ENCODE results near the gene UMODL1. TPM values are rescaled to one million over a fixed set of nuclear protein-coding genes. Genes with fewer than 3 reads are reported as not detected.
A peak's percentile ranks its signal among the peaks of the same experiment; 100 is the strongest.

Gene UMODL1
- total and polyA plus RNA-seq, 2 of the 13 experiments (the other 11 are each of a cell fraction or from before 2014, with no cell fraction given) = not detected

- TF ChIP-seq CTCF (CRISPR knock-in tag; IDR thresholded peaks at IDR 0.05) (peak; percentile 91), HMGXB4 (CRISPR knock-in tag; IDR thresholded peaks at IDR 0.05; ENCODE audit: borderline replicate concordance in 1 of 2, low read depth in 1 of 2) (peak in 1 of 2 experiments; percentile 43; a peak in 1 of 4 replicates), KDM2A (CRISPR knock-in tag; IDR thresholded peaks at IDR 0.05; ENCODE audit: borderline replicate concordance, low read depth) (peak; percentile 61; the same call in 1 of the 2 replicates), ZFP82 (CRISPR knock-in tag; IDR thresholded peaks at IDR 0.05; ENCODE audit: borderline replicate concordance) (no peak), RBM39 (IDR thresholded peaks at IDR 0.05; ENCODE audit: low read depth, low read length, poor library complexity, severe bottlenecking) (peak; percentile 45), TFE3 (CRISPR knock-in tag; IDR thresholded peaks at IDR 0.05) (no peak), SMC3 (IDR thresholded peaks at IDR 0.05; ENCODE audit: low read length) (peak; percentile 34; the same call in 1 of the 2 replicates), ZNF280B (CRISPR knock-in tag; IDR thresholded peaks at IDR 0.05; ENCODE audit: borderline replicate concordance) (no peak), TP53 (CRISPR knock-in tag; conservative IDR thresholded peaks at IDR 0.05) (no peak), AHR (CRISPR knock-in tag; IDR thresholded peaks at IDR 0.05) (0 out of 2 replicates have a peak, but pooled peaks have one; percentile 32), HNRNPLL (IDR thresholded peaks at IDR 0.05; ENCODE audit: low read depth, low read length, poor library complexity, severe bottlenecking) (peak; percentile 23), ZNF510 (CRISPR knock-in tag; IDR thresholded peaks at IDR 0.05; ENCODE audit: low read depth) (no peak), XRCC5 (optimal IDR thresholded peaks at IDR 0.05; ENCODE audit: low read length) (peak; percentile 74), CBX5 (CRISPR knock-in tag; IDR thresholded peaks at IDR 0.05; ENCODE audit: borderline replicate concordance) (0 out of 2 replicates have a peak, but pooled peaks have one; percentile 28)
- TF ChIP-seq, protein P1, sequence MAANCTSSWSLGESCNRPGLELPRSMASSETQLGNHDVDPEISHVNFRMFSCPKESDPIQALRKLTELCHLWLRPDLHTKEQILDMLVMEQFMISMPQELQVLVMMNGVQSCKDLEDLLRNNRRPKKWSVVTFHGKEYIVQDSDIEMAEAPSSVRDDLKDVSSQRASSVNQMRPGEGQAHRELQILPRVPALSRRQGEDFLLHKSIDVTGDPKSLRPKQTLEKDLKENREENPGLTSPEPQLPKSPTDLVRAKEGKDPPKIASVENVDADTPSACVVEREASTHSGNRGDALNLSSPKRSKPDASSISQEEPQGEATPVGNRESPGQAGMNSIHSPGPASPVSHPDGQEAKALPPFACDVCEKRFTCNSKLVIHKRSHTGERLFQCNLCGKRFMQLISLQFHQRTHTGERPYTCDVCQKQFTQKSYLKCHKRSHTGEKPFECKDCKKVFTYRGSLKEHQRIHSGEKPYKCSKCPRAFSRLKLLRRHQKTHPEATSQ (CRISPR knock-in tag; IDR thresholded peaks at IDR 0.05; ENCODE audit: borderline replicate concordance) = no peak
Observed at GRCh38 chr21:42107881-42108553, 36.9 kb downstream of the UMODL1 start (continued).
